ENCODE results near the gene NLRP1. TPM values are rescaled to one million over a fixed set of nuclear protein-coding genes. Genes with fewer than 3 reads are reported as not detected.

The NLRP1 gene
- total RNA-seq, 1 donor from 2014 or later = 33.2 TPM

DNA sequence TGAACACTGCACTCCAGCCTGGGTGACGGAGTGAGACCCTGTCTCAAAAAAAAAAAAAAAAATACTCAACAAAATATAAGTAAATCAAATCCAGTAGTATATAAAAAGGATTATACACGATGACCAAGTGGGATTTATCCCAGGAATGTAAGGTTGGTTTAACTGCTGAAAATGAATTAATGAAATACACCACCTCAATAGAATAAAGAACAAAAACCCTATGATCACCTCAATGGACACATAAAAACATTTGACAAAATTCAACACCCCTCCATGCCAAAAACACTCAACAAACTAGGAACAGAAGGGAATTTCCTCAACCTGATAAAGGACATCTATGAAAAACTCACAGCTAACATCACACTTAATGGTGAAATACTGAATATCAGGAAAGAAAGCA is 91.3 kb downstream of the NLRP1 start:
- no peaks in the 10 kb centered on the region for H3K9me3 ChIP-seq
- no peak overlapping the region for H3K27ac ChIP-seq
- DNase-seq (no peak), ATAC-seq (no peak)
- intact Hi-C loops (cut with DNase I) = no loop called here
- no peaks in the 10 kb centered on the region for H3K27me3 ChIP-seq
- peaks cover 4% of the 10 kb centered on the region for H3K4me1 ChIP-seq
- H3K4me3 ChIP-seq = no peak overlapping the region
- peaks cover 29% of the 10 kb centered on the region for H3K36me3 ChIP-seq
- TF ChIP-seq, protein P1, sequence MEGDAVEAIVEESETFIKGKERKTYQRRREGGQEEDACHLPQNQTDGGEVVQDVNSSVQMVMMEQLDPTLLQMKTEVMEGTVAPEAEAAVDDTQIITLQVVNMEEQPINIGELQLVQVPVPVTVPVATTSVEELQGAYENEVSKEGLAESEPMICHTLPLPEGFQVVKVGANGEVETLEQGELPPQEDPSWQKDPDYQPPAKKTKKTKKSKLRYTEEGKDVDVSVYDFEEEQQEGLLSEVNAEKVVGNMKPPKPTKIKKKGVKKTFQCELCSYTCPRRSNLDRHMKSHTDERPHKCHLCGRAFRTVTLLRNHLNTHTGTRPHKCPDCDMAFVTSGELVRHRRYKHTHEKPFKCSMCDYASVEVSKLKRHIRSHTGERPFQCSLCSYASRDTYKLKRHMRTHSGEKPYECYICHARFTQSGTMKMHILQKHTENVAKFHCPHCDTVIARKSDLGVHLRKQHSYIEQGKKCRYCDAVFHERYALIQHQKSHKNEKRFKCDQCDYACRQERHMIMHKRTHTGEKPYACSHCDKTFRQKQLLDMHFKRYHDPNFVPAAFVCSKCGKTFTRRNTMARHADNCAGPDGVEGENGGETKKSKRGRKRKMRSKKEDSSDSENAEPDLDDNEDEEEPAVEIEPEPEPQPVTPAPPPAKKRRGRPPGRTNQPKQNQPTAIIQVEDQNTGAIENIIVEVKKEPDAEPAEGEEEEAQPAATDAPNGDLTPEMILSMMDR (IDR thresholded peaks at IDR 0.05) = no peak

DNA sequence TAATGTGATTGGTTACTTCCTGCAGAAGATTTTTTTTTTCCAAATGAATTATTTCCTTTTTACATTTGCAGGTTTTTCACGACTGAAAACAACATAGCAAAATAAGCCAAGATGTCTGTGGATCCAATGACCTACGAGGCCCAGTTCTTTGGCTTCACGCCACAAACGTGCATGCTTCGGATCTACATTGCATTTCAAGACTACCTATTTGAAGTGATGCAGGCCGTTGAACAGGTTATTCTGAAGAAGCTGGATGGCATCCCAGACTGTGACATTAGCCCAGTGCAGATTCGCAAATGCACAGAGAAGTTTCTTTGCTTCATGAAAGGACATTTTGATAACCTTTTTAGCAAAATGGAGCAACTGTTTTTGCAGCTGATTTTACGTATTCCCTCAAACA is 95.6 kb downstream of the NLRP1 start:
- TF ChIP-seq, protein P1 (IDR thresholded peaks at IDR 0.05) = no peak
- peaks cover 37% of the 10 kb centered on the region for H3K36me3 ChIP-seq
- no peak overlapping the region for H3K4me3 ChIP-seq
- no peaks in the 10 kb centered on the region for H3K27me3 ChIP-seq
- ATAC-seq = no peak
- peaks cover 21% of the 10 kb centered on the region for H3K4me1 ChIP-seq
- intact Hi-C loops (cut with DNase I) = no loop called here
- DNase-seq = no peak
- no peak overlapping the region for H3K27ac ChIP-seq
- H3K9me3 ChIP-seq = no peaks in the 10 kb centered on the region

DNA sequence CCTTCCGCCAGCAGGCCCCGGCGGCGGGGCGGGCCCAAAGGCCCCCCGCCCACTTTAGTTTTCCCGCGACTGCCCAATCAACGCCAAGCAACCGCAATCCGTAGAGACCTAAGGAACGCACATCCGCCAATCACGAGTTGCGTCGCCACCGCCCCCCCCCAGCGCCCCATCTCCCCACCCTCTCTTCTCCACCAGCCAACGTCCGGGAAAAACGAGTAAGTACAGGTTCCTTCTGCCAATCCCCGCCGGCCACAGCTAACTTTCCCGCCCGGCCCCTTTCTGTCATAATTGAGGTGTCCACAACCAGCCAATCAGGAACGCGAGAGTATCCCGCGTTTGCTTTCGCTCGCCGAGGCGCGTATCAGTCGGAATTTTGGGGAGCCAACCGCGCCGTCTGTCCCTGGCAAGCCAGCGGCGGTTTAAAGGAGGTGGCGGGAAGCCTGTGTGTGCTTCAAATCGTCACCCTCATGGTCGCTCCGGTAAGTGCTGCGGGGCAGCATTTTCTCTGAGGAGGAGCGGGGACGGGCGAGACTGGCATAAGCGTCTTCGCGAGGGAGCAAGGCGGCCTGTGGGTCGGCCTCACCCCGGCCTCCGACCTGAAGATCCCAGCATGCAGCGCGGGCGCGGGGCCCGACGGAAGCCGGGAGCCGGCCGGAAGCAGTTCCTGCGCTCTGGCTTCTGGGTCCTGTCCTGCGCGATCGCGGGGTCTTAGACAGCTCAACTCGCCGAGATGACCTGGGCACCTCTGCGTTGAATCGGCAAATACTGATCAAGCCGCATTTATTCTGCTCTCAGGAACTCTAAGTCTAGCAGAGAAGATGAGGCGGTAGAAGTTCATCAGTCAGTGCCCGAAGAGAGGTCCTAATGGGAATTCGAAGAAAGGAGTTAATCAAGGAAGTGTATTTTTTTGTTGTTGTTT is 97.8 kb downstream of the NLRP1 start, which contains the start of gene MIS12:
MIS12 (plus strand) TSS at position 361 of the 919 bp plus-strand sequence. CDS start 2,297 bp downstream, outside the sequence.
- Histone ChIP-seq H3K9me3 (no peaks in the 10 kb centered on the region), H3K36me3 (peaks cover 60% of the 10 kb centered on the region), H3K4me1 (peaks cover 21% of the 10 kb centered on the region), H3K27me3 (no peaks in the 10 kb centered on the region), H3K4me3 (peak within 1 kb of the TSS; percentile 99), H3K27ac (peak within 1 kb of the TSS; percentile 100)
- ATAC-seq = peak; percentile 97
- intact Hi-C loops (cut with DNase I) = no loop called here
- peak; percentile 98 for DNase-seq
- TF ChIP-seq, protein P1 (IDR thresholded peaks at IDR 0.05) = no peak

DNA sequence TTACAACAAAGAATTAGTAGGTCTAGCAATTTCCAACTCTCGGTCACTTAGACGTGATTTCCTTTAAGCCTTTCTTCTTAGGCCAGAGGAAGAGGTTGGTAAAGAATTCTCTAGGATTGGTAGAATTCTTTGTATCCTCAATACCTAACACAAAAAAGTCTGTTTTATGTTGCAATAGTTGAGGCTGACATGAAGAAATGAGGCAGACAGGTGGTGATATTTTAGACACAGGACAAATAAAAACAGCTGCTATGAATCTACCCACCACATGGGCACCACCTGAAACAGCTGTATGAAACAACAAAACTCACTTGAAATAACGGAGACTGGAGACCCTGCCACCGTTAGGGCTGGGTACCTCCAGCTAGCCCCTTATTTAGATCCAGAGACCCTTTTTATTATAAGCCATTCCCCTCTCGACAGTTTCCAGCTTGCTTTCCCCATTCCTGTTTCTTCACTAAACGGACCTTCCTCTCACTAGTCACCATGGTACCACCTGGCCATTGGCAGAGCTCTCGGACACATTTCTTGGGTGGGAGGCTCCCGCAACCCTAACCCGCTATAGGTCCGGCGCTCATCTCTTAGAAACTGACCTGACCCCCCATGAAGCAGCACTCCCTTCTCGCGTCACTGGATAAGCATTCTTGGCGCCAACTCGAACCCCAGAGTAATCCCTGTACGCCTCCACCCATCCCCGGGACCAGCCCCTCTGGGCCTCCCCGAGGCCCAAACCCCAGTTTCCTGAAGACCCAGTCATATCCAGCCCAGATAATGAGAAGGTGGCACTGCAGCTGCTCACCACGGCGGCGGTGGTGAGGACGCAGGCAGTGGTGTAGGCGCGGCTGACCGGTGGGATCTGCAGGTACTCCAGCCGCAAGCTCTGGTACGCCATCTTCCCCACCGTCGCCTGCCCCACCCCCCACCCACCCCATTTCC is 98.8 kb downstream of the NLRP1 start, which contains the start of gene DERL2:
DERL2 (minus strand) TSS at position 909 of the 936 bp plus-strand sequence; CDS start at position 892, 17 bp downstream.
- peak within 1 kb of the TSS; percentile 99 for H3K4me3 ChIP-seq
- H3K36me3 ChIP-seq = peaks cover 66% of the 10 kb centered on the region
- TF ChIP-seq, protein P1 (IDR thresholded peaks at IDR 0.05) = no peak
- ATAC-seq = peak; percentile 17
- no peak for DNase-seq
- peaks cover 21% of the 10 kb centered on the region for H3K4me1 ChIP-seq
- intact Hi-C loops (cut with DNase I) = no loop called here
- H3K27me3 ChIP-seq = no peaks in the 10 kb centered on the region
- no peaks in the 10 kb centered on the region for H3K9me3 ChIP-seq
- peak within 1 kb of the TSS; percentile 100 for H3K27ac ChIP-seq

DNA sequence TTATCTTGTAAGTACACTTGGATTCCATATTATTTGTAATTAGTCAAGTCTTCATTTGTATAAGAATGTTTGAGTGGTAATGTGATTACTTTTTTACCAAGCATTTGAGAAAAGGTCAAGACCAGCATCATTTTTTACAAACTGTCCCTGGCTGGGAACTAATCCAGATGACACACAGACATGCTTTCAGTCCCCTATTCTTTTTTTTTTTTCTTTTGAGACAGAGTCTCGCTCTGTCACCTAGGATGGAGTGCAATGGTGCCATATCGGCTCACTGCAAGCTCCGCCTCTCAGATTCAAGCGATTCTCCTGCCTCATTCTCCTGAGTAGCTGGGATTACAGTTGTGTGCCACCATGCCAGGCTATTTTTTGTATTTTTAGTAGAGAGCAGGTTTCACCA is 102.9 kb downstream of the NLRP1 start:
- Histone ChIP-seq H3K27me3 (no peaks in the 10 kb centered on the region), H3K36me3 (peaks cover 77% of the 10 kb centered on the region)

More for the DNA sequence above, 102.9 kb downstream of the NLRP1 start:
- H3K4me3 ChIP-seq = no peak overlapping the region
- DNase-seq (no peak), ATAC-seq (no peak)
- H3K27ac ChIP-seq = no peak overlapping the region
- TF ChIP-seq, protein P1 (IDR thresholded peaks at IDR 0.05) = no peak
- H3K4me1 ChIP-seq = peaks cover 9% of the 10 kb centered on the region
- intact Hi-C loops (cut with DNase I) = no loop called here
- no peaks in the 10 kb centered on the region for H3K9me3 ChIP-seq

All from upper lobe of right lung (tissue), 1 donor.